Activated CD4-positive, CD25-positive, alpha-beta regulatory T cell treated with anti-CD3 and anti-CD28 coated beads, Interleukin-2, amount 50 U/mL, for 24 hours (primary cell): ENCODE data around the gene TMEM108.

Experiments
- ATAC-seq, 2 donors: fragments of 150-1000 bp; cut with Tn5 transposase; one replicate each; pipeline ENCODE4 v1.10.0; 2021; ENCODE audit warnings: mild to moderate bottlenecking in 1 of 2, moderate library complexity in 1 of 2

The TMEM108 gene

DNA sequence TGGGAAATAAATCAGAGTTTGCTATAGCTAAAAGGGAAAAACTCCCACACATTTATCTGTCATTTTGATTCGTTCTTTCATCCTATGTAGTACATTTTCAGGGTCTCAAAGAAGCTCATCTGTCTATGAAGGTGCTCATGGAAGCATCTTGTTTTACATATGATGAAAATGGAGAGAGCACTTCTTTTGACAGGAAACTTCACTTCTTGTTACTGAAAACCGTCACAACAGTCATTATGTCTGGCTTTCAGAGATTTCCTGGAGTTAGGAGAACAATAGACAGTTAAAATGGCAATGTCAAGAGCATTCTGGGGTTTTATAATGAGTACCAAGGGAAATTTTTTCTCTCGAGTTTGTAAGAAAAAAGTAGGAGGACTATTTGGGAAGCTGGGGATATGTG is 83.3 kb downstream of the TMEM108 start:
- ATAC-seq = no peak

DNA sequence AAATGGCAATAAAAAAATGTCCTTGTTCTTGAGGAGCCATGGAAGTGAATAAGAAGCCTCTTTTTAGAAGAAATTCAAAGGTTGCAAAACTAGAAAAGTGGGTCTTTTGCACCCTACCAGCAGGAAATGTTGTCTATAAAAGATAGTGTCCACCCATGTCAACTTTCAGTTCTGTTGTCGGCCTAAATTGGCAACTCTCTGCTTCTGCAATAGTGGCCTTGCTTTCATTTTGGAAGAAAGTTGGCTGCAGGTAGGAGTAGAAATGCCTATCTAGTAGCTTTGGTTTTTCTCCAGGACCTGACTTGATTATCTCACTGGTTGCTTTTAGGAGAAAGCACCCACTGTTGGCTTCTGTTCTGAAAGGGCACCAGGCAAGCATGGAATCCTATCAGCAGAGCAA is 85.4 kb downstream of the TMEM108 start:
- no peak for ATAC-seq

DNA sequence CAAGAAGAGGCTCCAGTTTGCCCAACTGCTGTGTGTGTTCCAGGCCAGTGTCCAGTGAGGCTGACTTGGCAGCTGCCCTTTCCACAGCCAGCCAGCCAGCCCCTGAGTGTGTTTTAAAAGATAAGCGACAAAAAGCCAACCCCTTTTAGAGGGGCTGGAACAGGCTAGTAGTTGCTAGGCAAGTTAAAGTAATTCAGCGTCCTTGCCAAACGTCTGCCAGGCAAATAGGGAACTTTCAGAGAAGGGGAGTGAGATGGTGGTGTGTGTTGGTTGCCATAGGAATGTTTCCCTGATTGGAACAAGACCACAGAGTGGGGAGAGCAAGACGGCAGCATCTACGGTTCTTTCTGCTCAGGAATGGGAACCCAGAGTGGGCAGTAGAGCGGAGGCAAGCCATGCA is 86.3 kb downstream of the TMEM108 start:
- no peak for ATAC-seq

DNA sequence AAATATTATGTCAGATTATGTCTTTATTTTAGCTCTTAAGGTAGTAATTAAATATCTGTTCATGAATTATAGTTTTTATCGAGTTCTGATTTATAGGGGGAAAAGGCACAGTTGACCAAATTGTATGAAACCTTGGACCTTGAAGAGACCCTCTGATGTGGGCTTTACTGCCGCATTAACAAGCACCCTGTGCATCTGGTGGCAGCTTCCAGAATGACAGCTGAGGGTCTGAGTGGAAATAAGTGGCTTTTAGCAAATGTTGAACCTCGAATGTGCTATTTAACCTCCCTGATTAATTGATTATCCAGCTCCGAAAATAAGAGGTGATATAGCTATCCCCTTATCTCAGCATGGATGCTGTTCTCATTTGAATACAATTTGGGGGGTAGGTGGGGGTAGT is 87.0 kb downstream of the TMEM108 start:
- no peak for ATAC-seq

DNA sequence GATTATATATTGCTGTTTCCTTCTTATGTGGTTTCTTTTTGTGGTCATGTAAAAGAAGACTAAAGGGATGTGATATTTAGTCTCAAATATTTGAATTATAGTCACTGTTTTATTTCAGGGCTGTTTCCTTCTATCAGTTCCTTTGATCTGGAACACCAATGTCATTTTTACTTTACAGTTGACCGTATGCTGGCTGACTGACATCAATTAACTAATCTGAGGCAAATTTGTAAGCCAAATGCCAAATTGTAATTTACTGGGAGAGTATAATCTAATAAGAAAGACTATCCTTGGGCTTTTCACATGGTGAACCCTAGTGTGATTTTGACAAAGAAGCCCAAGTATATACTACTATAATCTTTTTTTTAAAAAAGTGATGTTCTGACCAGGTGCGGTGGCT is 87.6 kb downstream of the TMEM108 start:
- no peak for ATAC-seq

DNA sequence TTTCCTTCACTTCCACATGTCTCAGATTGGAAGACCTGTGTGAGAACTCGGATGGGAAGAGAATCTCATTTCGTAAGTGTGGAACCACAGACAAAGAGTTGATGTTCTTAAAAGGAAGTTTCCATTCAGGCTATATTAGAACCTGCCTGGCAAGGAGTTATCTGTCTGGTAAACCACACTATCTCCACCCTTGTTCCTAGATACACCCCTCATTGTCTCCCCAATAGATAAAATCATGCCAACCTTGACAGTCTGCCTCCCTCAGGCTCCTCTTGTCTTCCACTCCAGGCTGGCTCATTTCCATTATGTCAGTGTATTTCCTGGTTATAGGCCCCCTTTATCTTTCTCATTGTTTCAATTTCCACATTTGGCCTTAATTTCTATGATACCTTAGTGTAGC is 89.2 kb downstream of the TMEM108 start:
- ATAC-seq = no peak

DNA sequence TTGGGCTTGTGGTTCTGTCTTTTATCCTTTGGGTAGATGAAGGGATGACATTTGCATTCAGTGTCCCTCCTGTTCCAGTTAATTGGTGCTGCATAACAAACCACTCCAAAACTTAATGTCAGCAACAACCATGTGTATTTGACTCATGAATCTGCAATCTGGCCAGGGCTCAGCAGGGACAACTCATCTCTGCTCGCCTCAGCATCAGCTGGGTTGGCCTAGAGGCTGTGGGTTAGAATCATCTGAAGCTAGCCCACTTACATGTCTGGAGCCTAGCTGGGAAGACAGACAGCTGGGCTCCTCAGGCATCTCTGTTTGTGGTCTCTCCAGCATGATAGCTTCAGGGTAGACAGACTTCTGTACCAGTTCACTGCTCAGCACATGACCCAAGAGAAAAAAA is 92.0 kb downstream of the TMEM108 start:
- no peak for ATAC-seq

DNA sequence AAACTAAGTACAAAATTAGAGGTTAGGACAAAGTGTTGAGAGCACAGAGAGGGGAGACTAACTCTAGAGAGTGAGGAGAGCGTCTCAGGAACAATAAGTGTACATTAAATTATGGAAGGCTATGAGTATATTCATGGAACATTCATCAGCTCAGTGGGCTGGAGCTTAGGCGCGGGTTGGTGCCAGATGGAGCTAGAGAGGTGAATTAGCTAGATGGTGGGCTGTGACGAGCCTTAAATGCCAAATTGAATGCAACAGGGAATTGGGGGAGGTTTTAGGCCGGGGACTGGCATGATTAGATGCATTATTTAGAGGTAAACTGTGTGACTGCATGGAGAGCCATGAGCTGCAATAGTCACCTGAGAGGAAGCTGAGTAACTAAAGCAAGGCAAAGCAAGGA is 97.1 kb downstream of the TMEM108 start:
- no peak for ATAC-seq

DNA sequence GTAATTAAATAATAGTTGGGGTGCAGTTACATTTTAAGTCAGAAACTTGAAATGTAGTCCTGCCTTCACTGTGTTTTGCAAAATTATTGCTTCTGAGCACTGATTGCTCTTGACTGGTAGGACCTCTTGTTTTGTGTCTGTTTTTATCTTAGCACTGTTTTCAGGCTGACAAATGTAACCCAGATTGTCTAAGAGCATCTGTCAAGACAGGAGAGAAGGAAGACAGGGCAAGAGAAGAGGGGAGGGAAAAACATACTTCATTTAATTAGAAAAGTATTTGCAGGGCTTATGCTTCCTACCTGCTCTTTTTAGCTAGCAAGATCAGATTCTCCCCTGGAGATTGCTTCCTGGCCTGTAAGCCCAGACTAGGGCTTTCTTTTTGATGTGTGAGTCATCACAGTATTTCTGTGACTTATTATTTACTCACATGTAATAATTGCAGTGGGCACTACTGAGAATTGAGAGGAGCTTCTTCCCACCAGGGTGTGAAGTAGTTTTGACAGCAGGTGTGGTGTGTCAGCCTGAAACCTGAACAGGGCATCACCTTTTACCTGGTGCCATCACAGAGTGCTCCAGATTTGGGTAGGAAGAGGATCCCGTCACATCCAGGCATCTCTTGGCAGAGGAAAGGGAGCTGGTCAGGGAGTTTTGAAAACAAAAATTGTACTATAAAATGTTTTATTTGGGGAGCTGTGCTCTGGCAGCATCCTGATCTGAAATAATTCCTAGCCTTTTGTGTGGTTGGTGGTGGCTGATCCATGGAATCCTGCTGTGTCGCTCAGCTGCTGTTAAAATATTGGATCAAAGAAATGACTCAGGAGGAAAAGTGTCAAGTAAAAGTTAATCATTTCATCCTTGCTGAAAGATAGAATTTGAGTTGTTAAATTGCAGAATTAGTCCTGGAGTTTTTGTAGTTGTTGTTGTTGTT is 98.2 kb downstream of the TMEM108 start:
- ATAC-seq = no peak

DNA sequence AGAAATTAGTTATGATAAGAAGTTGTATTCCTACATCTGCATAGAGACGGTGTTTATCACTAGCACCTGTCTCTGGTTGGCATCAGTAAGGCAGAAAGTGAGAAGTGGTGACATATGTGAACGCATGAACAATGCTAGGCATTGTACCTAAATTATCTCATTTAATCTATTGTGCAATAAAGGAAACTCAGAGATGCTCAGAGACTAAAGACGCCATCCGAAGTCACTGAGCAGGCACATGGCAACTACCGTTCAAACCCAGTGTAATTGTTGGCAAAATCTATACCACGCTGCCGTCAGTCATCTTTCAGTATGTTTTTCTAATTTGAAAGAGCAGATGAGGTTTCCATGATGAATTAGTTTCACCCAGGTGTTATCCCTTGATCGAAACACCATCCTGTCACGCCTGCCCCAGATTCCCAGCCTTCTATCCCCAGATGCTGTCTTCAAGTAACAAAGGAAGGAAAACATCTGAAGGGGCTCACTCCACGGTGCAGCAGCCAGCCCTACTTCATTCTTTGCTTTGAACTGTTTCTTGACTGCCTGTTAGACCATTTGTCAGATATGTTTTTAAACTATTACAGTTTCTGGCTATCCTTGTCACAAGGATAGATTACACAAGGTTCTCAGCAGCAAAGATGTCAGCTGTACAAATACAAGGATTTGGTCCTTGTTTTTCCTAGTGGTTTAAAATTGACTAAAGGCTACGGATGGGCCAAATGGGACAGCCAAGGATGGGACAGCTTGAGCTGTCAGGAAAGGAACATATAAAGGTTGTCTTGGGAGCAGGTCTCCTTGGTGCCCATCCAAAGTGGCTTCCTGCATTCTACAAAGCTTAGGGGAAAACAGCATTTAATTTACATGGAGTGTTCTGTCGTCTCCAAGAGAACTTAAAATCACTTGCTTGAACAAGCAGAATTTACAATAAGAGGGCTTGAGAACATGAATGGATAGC is 99.1 kb downstream of the TMEM108 start:
- ATAC-seq = no peak

DNA sequence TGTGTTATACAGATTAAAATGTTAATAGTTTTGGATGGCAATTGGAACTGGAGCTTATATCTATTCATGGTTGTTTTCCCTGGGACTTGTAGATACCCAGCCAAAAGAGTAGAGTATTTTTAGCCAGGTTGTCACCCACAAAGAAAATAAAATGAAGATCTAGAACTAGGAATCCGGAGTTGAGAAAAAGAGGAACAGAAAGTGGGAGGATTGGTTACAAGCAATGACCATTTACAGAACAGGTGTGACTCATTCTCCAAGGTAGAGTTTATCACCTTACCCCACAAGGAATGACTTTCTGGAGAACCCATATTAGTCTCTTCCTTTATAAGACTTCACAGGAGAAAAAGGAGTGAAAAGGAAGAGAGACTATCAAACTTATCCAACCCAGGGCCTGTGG is 99.8 kb downstream of the TMEM108 start:
- ATAC-seq = no peak

DNA sequence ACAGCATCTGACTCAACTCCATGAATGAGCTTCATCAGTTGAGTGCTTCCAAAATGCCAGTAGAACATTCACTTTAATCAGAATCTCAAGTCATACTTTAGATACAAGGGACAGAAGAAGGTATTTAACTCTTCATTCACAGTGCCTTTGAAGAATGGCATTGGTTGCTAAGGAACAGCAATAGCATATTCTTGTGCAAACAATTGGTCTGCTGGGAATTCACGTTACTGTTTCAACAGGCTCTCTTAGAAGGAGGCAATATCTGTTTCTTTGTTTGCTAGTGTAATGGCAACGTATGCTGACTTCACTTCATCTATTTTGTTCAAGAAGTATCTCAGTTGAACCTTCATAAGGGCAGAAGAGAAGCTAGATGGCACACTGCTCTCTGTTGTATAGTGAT is 113.9 kb downstream of the TMEM108 start:
- ATAC-seq = no peak

DNA sequence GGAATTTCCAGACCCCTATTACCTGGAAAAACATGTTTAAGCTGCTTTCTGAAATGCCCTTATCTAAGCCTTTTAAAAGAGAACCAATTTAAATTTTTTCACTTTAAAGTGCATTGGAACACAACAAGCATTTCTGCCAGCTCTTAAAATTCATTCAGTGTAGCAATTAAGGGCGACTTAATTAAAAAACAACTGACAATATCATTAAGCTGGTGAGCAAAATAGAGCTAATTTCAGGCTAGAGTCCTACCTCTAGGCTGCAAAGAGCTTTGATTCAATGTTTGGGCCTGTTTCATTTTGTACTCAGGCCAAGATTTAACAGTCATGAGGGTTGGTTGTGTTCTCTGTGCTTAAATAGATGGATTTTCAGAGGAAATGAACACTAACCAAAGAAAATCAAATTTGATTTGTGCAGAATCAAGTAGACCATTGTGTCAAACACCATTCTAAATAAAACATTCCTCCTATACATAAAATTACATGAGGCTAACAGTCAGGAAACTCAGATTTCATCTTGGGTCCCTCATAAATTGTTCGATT is 114.6 kb downstream of the TMEM108 start:
- no peak for ATAC-seq

DNA sequence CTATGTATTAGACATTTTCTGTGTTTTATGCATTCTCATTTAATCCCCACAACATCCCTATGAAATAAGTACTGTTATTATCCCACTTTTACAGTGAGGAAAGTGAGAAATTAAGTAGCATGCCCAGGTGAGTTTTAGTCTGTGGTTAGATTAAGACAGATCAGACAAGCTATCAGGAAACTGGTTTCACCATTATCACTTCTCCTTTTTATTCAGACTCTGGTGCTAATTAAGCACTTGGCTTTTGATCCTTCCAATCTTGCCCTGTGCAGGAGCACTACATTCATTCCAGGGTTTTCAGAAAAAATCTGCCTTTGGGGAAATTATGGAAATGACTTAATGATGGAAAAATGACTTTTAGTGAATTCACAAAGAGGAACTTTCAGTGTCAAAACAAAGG is 115.2 kb downstream of the TMEM108 start:
- no peak for ATAC-seq

DNA sequence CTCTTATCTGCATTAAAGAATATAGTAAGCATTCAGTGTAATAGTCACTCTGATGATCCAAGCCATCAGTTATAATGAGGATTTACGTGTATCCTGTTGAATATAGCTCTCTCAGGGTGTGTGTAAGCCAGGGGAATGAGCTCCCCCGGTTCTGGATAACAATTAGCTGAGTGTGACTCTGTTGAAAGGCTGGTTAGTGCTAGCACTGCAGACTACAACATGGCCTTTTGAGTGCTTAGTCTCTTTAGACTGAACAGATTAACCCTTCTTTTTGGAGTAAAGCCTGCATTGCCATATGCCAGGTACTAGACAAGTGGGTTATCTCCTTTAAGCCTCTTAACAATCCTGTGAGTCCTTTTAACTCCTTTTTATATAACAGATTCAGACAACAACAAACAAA is 119.5 kb downstream of the TMEM108 start:
- ATAC-seq = no peak

DNA sequence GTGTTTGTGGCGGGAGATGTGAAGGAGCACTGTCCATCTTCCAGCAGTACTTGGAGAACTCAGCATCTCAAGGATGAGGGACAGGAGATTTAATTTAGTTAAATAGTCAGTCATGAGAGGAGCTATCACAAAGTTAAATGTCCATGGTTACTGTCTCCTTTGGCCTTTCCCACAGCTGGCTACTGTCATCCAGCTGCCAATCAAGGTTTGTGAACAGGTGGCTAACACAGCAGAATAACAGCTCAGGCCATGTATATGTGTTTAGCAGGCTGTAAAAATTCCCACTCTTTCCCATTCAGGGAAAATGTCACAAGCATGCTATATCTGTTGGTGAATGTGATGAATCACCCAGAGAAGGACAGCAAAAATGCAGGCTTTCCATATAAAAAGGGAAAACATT is 120.5 kb downstream of the TMEM108 start:
- no peak for ATAC-seq

DNA sequence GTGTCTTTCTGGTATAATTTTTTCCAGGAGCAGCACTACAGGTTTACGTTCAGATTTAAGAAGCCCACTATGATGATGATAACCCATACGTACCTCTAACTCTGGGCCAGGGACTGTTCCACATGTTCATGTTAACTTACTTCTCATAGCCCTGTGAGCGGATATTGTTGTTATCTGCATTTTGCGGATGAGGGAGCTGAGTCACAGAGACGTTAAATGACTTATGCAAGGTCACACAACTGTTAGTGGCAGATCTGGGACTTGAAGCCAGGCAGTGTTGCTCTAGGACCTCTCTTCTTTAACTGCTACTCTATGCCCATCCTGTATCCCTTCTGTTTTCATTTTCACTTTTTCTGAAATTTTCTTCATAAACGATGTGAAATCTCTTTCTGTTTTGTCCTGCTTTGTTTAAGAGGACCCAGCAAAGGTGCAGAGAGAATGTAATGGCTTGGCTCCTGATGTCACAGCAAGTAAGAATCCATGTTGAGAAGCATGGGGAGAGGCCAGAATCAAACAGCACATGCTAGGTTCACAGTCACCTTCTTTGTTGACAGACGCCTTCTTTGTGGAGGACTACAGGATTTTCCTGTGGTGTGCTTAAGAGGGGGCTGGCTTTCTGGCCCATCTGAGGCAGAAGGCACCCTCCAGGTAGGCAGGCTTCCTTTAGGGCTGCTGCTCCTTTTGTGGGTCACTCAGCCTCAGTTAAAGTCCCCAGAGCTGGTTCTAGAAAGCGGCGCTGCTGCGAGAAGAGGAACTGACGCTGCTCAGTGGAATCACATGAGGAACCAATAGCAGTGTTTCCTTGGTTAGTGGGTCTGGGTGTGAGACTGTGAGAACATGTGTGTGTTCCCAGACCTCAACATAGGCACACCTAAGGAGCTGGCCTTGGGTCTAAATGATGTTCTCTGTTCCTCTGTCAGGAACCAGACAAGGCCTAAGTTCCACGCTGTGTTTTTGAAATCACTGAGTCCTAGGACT is 121.6 kb downstream of the TMEM108 start:
- ATAC-seq = no peak

DNA sequence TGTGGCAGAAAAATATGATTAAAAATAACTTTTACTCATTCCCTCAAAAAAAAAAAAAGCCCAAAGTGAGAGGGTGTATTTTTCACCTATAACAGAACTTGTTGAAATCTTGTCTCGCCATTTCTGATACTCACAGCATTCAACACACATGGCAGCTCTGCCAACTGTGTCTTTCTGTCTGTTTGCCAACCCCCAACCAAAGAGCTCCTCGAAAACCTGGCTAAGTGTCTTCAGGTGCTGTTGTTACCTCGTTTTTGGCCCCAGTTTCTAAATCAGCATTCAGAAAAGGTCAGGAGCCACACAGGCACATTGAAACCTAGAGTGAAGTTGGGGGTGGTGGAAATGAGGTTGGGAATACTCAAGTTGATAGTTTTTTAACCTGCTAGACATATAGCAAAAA is 123.5 kb downstream of the TMEM108 start:
- no peak for ATAC-seq

DNA sequence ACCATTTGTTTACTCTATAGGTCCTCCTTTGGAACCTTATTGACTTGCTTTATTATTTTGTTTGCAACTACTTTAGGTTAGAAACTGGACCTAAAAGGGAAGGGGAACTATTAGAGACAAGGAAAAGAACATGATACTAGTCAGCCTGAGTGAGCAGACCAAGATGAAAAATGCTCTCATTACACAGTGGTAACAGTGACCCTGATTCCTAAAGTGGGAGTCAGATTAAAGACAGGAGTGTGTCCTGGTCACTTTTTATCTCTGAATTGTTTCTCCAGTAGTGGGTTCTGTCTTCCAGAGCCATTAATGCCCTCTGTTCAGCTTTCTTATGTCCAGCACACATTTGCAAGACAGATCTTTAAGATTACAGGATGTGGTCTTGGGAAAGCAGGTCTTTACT is 124.1 kb downstream of the TMEM108 start:
- no peak for ATAC-seq

DNA sequence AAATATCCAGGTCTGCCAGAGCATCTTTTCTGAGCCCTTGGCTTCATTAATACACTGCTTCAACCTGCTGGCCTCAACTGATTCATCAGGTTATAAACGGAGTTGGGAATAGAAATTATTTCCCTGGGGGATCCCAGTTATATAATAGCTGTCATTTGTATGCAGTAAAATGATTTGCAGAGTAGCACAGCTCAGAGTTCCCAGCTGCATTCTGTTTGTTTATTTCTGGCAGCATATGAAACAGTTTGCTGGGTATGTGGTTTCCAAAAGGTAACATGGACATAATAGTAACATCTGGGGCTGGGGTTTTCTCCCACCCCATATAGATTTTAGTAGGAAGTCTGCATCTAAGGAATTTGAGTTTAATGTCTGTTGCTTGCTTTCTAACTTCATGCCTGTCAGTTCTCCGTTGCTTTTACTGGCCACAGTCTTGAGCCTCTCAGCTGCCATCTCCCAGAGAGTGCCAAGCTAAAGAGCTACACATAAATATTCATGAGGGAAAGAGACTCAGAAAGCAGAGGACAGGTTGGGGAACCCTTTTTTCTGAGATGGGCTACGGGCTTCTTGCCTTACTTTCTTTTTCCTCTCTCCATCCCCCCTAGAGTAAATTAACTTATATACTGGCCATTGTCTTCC is 124.6 kb downstream of the TMEM108 start:
- ATAC-seq = no peak

DNA sequence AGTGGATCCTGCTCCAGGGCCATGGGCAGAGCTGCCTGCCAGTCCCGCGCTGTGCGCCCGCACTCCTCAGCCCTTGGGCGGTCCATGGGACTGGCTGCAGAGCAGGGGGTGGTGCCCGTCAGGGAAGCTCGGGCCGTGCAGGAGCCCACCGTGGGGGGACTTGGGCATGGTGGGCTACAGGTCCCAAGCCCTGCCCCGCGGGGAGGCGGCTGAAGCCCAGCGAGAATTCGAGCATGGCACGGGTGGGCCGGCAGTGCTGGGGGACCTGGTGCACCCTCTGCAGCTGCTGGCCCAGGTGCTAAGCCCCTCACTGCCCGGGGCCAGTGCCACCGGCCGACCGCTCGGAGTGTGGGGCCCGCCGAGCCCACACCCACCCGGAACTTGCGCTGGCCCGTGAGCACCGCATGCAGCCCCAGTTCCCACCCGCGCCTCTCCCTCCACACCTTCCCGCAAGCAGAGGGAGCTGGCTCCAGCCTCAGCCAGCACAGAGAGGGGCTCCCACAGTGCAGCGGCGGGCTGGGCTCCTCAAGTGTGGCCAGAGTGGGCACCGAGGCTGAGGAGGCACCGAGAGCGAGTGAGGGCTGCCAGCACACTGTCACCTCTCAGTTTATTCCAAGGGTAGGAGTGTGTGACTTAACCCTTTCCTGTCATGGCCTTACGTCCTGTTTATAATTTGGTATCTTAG is 129.3 kb downstream of the TMEM108 start:
- ATAC-seq = no peak
